Uterus (tissue), 4 donors: Measurements from ENCODE around the gene ZNF385C. TPM values are rescaled to one million over a fixed set of nuclear protein-coding genes. Genes with fewer than 3 reads are reported as not detected.
"Not testable (repeated sequence)": the region's sequence is repeated elsewhere in the genome, so short reads cannot be mapped to it uniquely, and the experiment has no call there.

Experiments used
- DNase-seq, 2 donors: peaks; one replicate each; pipeline ENCODE4 v3.0.0-alpha.2; 2019 to 2020
- H3K27ac ChIP-seq, 2 donors: fragments of 200-600 bp; sonication (generic); 1 replicate in 1 of 2; 2 replicates in 1 of 2; pipeline ENCODE4 v1.5.1; 2016 to 2018
- H3K27me3 ChIP-seq, 2 donors: fragments of 200-600 bp; sonication (generic); one replicate each; pipeline ENCODE4 v1.5.1; 2018 to 2019; ENCODE audit warnings: control low read depth in 1 of 2
- H3K36me3 ChIP-seq, 2 donors: fragments of 200-600 bp; sonication (generic); one replicate each; pipeline ENCODE4 v1.5.1; 2019; ENCODE audit warnings: control low read depth in 1 of 2
- H3K4me1 ChIP-seq, 2 donors: fragments of 200-600 bp; sonication (generic); one replicate each; pipeline ENCODE4 v1.5.1; 2018 to 2019; ENCODE audit warnings: control low read depth in 1 of 2
- H3K4me3 ChIP-seq, 2 donors: fragments of 200-600 bp; sonication (generic); 1 replicate in 1 of 2; 2 replicates in 1 of 2; pipeline ENCODE4 v1.5.1; 2018 to 2019; ENCODE audit warnings: mild to moderate bottlenecking in 1 of 2
- H3K9me3 ChIP-seq, 2 donors: fragments of 200-600 bp; sonication (generic); one replicate each; pipeline ENCODE4 v1.5.1; 2019; ENCODE audit warnings: control low read depth in 1 of 2
- POLR2A ChIP-seq, 2 donors: fragments of 450-650 bp; IDR thresholded peaks; one replicate each; pipeline ENCODE4 v1.6.1; 2016; ENCODE audit warnings: antibody characterized with exemption in 2 of 2, mild to moderate bottlenecking in 1 of 2, moderate library complexity in 1 of 2
- intact Hi-C: fragments of 100-400 bp; cut with DNase I; formaldehyde crosslinking; loops from one replicate; pipeline ENCODE4 v1.15.1; 2023; ENCODE audit warnings: low total_unique reads
- total RNA-seq, 4 donors: library from RNA; depleted of rRNA in 3 of 4; stranded (reverse); fragments of >200 nt in 3 of 4; gene quantifications; one replicate each; pipeline versions ENCODE4 v1.1.0 to v1.2.4, GENCODE V29; 2014 to 2023
- TF ChIP-seq, protein P1 (sequence below), 4 experiments: fragments of 200-600 bp in 2 of 4; fragments of 450-650 bp in 2 of 4; sonication (generic) in 2 of 4; IDR thresholded peaks; one replicate each; pipeline ENCODE4 v1.5.1; 2016 to 2019; ENCODE audit warnings: antibody characterized with exemption in 4 of 4, mild to moderate bottlenecking in 2 of 4, moderate library complexity in 1 of 4
- donor health status: DM: yes; HTN: yes; CAD: no.

ZNF385C gene
- total RNA-seq, 4 donors from 2014 or later: 0.48 to 1.0 TPM; not detected in 2

DNA sequence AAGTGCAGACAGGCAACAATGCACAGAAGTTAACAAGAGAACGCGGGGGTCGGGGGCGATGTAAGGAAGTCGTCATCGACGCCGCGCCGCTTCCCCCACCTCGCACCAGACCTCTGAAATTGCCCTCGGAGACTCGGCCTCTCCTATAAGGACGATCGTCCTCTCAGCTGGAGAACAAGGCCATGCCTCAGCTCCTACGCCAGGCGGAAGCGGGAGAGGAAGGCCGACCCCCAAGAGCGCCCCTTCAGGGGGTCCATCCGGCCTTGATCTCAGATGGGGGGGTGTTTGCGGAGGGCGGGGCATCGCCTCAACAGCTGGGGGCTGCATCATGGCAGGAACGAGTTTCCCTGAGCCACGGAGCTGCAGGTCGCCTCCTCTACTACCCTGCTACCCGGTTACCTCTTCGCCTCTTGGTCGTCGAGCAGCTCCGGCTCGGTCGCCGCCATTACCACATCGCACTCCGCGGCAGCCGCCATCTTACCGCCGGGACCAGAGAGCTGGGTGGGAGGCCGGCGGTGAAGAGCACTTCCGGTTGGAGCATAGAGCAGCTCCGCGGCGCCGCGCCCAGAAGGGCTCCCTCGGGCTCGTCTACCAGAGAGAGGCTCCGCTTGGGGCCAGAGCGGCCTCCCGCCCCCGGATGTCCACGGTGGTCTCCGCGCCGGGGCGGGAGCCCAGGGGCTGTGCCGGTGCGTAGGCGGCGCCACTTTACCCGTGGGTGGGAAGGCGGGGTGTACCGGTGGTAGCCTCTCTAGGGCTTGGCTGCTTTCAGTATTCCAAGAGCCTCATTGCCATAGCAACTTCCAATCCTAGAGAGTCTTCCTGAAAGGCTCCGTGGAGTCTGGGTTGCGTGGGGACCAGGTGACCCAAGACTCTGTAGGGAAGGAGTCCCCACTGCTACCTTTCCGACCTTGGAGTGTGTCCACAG lies 81.1 kb downstream of the ZNF385C start, which contains the start of gene DNAJC7:
Gene DNAJC7, minus strand, starts transcription at position 499 of the 925 bp plus-strand sequence. Its CDS starts 23 bp downstream, at position 476.
- Histone ChIP-seq H3K36me3 (no peaks in the 10 kb centered on the region), H3K27ac (peak within 1 kb of the TSS; percentile 85 to 90), H3K9me3 (no peaks in the 10 kb centered on the region), H3K27me3 (no peaks in the 10 kb centered on the region), H3K4me3 (peak within 1 kb of the TSS; percentile 80 to 99), H3K4me1 (peaks cover 9 to 15% of the 10 kb centered on the region in 2 donors)
- TF ChIP-seq, protein P1, sequence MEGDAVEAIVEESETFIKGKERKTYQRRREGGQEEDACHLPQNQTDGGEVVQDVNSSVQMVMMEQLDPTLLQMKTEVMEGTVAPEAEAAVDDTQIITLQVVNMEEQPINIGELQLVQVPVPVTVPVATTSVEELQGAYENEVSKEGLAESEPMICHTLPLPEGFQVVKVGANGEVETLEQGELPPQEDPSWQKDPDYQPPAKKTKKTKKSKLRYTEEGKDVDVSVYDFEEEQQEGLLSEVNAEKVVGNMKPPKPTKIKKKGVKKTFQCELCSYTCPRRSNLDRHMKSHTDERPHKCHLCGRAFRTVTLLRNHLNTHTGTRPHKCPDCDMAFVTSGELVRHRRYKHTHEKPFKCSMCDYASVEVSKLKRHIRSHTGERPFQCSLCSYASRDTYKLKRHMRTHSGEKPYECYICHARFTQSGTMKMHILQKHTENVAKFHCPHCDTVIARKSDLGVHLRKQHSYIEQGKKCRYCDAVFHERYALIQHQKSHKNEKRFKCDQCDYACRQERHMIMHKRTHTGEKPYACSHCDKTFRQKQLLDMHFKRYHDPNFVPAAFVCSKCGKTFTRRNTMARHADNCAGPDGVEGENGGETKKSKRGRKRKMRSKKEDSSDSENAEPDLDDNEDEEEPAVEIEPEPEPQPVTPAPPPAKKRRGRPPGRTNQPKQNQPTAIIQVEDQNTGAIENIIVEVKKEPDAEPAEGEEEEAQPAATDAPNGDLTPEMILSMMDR (IDR thresholded peaks at IDR 0.05): peak in 2 of 4 experiments; percentile 45 to 63
- TF ChIP-seq POLR2A (IDR thresholded peaks at IDR 0.05): peak; percentile 20 to 48
- intact Hi-C loops: no loop called here
- peak; percentile 88 to 90 for DNase-seq

DNA sequence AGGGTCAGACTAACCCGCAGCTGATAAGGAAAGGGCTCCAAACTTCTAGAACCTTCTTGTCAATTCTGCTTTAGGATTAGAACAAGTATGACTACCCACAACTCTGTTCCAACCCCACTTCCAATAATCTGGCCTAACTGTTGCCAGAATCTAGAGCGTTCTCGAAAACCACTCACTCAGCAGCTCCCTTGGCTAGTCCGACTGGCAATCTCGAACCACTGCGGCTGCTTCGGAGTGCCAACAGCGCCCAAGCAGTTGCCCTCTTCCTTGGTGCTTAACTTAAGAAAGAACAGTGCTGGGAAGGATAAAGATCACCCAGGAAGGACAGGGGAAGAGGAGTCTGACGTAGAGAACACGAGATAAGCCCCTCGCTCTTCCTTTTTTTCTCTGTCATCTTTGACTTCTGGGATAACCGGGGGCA lies 81.9 kb downstream of the ZNF385C start:
- H3K36me3 ChIP-seq: no peaks in the 10 kb centered on the region
- intact Hi-C loops: no loop called here
- H3K27ac ChIP-seq: peak overlapping the region; percentile 85 to 90
- H3K4me3 ChIP-seq: peak overlapping the region; percentile 80 to 99
- no peak for TF ChIP-seq POLR2A (IDR thresholded peaks at IDR 0.05)
- TF ChIP-seq, protein P1 (IDR thresholded peaks at IDR 0.05): no peak
- peaks cover 9 to 15% of the 10 kb centered on the region in 2 donors for H3K4me1 ChIP-seq
- no peak for DNase-seq
- H3K27me3 ChIP-seq: no peaks in the 10 kb centered on the region
- no peaks in the 10 kb centered on the region for H3K9me3 ChIP-seq

DNA sequence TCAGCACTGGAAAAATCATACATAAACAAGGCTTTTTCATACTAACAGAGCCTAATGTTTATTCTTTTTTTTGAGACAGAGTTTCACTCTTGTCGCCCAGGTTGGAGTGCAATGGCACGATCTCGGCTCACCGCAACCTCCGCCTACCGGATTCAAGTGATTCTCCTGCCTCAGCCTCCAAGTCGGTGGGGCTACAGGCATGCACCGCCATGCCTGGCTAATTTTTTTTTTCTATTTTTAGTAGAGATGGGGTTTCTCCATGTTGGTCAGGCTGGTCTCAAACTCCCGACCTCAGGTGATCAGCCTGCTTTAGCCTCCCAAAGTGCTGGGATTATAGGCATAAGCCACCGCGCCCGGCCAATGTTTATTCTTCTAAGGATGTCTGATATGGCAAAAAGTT lies 84.5 kb downstream of the ZNF385C start:
- H3K27me3 ChIP-seq, H3K4me3 ChIP-seq, H3K36me3 ChIP-seq, intact Hi-C loops, DNase-seq, H3K9me3 ChIP-seq, H3K27ac ChIP-seq: not testable (repeated sequence)
- H3K4me1 ChIP-seq: peaks cover 9 to 15% of the 10 kb centered on the region in 2 donors

DNA sequence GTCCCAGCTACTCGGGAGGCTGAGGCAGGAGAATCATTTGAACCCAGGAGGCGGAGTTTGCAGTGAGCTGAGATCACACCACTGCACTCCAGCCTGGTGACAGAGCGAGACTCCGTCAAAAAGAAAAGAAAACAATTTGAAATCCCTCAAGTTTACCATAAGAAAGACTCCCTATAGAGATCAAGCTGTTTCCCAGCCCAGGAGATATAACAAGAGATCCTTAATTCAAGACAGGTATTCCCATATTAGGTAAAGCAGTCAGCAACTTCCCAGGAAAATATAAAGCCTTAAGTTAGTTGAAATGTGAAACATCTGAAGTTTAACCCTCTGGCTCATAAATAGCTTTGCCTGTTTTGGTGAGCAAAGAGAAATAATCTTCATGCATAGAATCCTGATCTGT lies 85.9 kb downstream of the ZNF385C start:
- H3K36me3 ChIP-seq, intact Hi-C loops, H3K4me3 ChIP-seq, H3K9me3 ChIP-seq, H3K27ac ChIP-seq, H3K27me3 ChIP-seq, DNase-seq: not testable (repeated sequence)
- peaks cover 9 to 11% of the 10 kb centered on the region in 2 donors for H3K4me1 ChIP-seq

DNA sequence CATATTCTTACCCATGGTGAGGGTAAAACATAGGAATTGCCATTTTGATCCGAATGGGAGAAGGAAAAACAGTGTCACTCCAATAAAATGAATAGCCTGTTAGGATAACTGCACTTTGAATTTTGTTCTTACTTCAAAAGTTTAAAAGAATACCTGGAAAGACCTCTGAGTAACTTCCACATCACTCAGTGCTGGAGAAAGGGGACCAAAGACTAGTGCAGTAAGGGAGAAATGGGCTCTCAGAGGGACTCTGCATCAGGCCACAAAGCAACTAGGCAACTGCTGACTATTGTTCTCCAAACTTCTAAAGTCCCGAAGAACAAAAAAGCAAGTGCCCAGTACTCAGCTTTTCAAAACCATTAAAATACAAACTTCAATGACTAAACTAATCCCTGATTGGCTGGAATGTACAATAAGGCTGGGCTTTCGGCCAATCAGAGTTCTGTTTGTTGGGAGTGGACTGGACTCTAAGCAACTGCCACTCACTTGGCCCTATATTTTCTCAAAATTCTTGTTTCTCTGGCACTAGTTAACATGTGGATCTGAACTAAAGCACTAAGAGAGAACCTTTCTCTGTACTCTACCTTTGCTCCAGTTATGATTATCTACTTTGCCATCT lies 87.3 kb downstream of the ZNF385C start:
- Histone ChIP-seq H3K9me3 (no peaks in the 10 kb centered on the region), H3K27me3 (no peaks in the 10 kb centered on the region), H3K27ac (no peak overlapping the region), H3K36me3 (no peaks in the 10 kb centered on the region), H3K4me3 (no peak overlapping the region), H3K4me1 (peaks cover 5 to 6% of the 10 kb centered on the region in 2 donors)
- DNase-seq: no peak
- intact Hi-C loops: no loop called here
- TF ChIP-seq, protein P1 (IDR thresholded peaks at IDR 0.05): no peak
- no peak for TF ChIP-seq POLR2A (IDR thresholded peaks at IDR 0.05)

DNA sequence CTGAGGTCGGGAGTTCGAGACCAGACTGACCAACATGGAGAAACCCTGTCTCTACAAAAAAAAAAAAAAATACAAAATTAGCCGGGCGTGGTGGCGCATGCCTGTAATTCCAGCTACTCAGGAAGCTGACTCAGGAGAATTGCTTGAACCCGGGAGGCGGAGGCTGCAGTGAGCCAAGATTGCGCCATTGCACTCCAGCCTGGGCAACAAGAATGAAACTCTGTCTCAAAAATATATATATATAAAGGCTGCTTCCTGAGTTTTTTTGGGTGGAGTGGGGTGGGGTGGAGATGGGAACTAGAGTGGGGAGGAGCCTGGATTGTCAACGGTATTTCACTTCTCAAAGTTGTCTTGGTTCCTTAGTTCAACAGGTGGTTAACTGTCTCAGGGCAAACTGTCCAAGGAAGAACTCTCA lies 88.0 kb downstream of the ZNF385C start:
- intact Hi-C loops: not testable (repeated sequence)

More for the DNA sequence above, 88.0 kb downstream of the ZNF385C start:
- H3K36me3 ChIP-seq, H3K27ac ChIP-seq, H3K4me1 ChIP-seq, H3K4me3 ChIP-seq, H3K9me3 ChIP-seq, H3K27me3 ChIP-seq, DNase-seq: not testable (repeated sequence)
